SIG-M5 treated with dmso at 0.1 percent for 504 hours (cell line): ENCODE results near the gene PTDSS2.
"Not testable (repeated sequence)": the region's sequence is repeated elsewhere in the genome, so short reads cannot be mapped to it uniquely, and the experiment has no call there.

Experiments used
- DNase-seq: peaks from one replicate; lab custom pipeline; 2025; ENCODE audit not compliant: unreplicated experiment; lab: John Stamatoyannopoulos, UW

Gene PTDSS2

GRCh38 chr11:431921-432320, 18.2 kb upstream of the PTDSS2 start:
- DNase-seq, result no peak

- no peak for DNase-seq
Observed at GRCh38 chr11:432501-433100, 17.5 kb upstream of the PTDSS2 start.

GRCh38 chr11:433111-433510, 17.0 kb upstream of the PTDSS2 start:
- DNase-seq, result no peak

- DNase-seq, result no peak
Observed at GRCh38 chr11:433641-434040, 16.4 kb upstream of the PTDSS2 start.

- no peak for DNase-seq
Observed at GRCh38 chr11:434496-434895, 15.6 kb upstream of the PTDSS2 start.

GRCh38 chr11:434999-435740, 14.9 kb upstream of the PTDSS2 start:
- DNase-seq, result not testable (repeated sequence)

GRCh38 chr11:437228-437870, 12.7 kb upstream of the PTDSS2 start:
- DNase-seq, result no peak

- DNase-seq, result no peak
Observed at GRCh38 chr11:438101-438844, 11.8 kb upstream of the PTDSS2 start.

GRCh38 chr11:439315-440064, 10.6 kb upstream of the PTDSS2 start:
- no peak for DNase-seq

GRCh38 chr11:440065-441042, 9.7 kb upstream of the PTDSS2 start:
- no peak for DNase-seq

GRCh38 chr11:441043-441417, 9.0 kb upstream of the PTDSS2 start:
- DNase-seq, result no peak

- DNase-seq, result no peak
Observed at GRCh38 chr11:441418-442274, 8.4 kb upstream of the PTDSS2 start, which contains the start of gene ANO9. TSS of gene ANO9 (minus strand) at chr11:442011. CDS start at chr11:441926, 85 bp downstream.

- DNase-seq, result no peak
Observed at GRCh38 chr11:442611-443081, 7.4 kb upstream of the PTDSS2 start.

GRCh38 chr11:443542-444199, 6.4 kb upstream of the PTDSS2 start:
- no peak for DNase-seq

GRCh38 chr11:444396-445144, 5.5 kb upstream of the PTDSS2 start:
- DNase-seq, result no peak

- no peak for DNase-seq
Observed at GRCh38 chr11:445765-446588, 4.1 kb upstream of the PTDSS2 start.

GRCh38 chr11:446891-447290, 3.2 kb upstream of the PTDSS2 start:
- DNase-seq, result no peak
